GM23248 (cell line): Measurements from ENCODE around the gene PDLIM7.

Experiments
- EZH2 ChIP-seq: fragments of 200-600 bp; sonication (generic); IDR thresholded peaks from 2 replicates; pipeline ENCODE4 v1.6.1; 2018; ENCODE audit warnings: antibody characterized with exemption, mild to moderate bottlenecking; ENCODE audit not compliant: insufficient read depth, poor library complexity, severe bottlenecking
- EZH2phosphoT487 ChIP-seq: fragments of 200-600 bp; sonication (generic); IDR thresholded peaks from 2 replicates; pipeline ENCODE4 v1.6.1; 2018; ENCODE audit warnings: antibody characterized with exemption, moderate library complexity, mild to moderate bottlenecking, low read depth; ENCODE audit not compliant: insufficient read depth

DNA sequence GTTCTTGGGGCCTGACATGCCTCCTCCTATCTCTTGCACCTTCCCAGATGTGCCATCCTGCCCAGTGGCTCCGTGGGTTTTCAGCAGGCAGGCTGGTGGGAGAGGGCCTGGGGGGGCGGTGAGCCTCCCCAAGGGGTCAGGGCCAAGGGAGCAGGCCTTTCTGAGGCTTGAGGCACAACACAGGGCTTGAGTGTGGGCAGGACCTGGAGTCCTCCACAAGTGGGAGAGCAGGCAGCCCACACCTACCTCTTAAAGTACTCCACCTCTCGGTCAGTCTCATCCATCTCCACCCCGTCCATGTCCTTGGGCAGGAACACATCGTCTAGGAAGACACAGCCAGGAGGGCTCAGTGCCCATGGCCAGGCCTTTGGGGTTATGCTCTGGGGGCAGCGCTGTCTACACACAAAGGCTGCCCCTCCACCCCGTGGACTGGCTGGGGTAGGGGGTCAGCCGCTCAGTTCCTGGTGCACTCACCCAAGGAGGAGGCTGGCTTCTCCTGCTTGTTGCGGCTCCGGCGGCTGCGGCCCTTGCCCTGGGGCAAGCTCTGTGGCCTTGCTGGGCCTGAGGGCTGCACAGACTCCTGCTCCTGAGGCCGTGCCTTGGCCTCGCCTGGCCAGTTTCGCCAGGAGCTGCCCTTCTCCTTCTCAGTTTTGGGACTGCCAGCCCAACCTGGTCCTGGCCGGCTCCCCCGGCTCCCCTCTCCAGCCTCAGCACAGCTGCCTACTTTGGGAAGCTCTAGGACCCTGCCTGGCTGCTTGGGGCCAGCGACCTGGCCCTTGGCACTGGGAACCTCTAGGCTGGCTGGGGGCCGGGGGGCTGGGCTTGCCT lies 26.5 kb upstream of the PDLIM7 start:
- no peak for TF ChIP-seq EZH2
- TF ChIP-seq EZH2phosphoT487, result no peak
